NCI-H2029 treated with DMSO at 0.1 percent for 48 hours (cell line): ENCODE data around the gene CDK14.
A peak's percentile ranks its signal among the peaks of the same experiment; 100 is the strongest.

ENCODE experiments used
- DNase-seq: peaks from one replicate; lab custom pipeline; 2025; lab: John Stamatoyannopoulos, UW

CDK14 gene

GRCh38 chr7:91050677-91051076, 454.6 kb downstream of the CDK14 start:
- DNase-seq = no peak

GRCh38 chr7:91051966-91052365, 455.8 kb downstream of the CDK14 start:
- DNase-seq = no peak

- no peak for DNase-seq
Observed at GRCh38 chr7:91054374-91054773, 458.3 kb downstream of the CDK14 start.

- no peak for DNase-seq
Observed at GRCh38 chr7:91055219-91055618, 459.1 kb downstream of the CDK14 start.

- DNase-seq = no peak
Observed at GRCh38 chr7:91062713-91063112, 466.6 kb downstream of the CDK14 start.

- no peak for DNase-seq
Observed at GRCh38 chr7:91064052-91064451, 467.9 kb downstream of the CDK14 start.

DNA sequence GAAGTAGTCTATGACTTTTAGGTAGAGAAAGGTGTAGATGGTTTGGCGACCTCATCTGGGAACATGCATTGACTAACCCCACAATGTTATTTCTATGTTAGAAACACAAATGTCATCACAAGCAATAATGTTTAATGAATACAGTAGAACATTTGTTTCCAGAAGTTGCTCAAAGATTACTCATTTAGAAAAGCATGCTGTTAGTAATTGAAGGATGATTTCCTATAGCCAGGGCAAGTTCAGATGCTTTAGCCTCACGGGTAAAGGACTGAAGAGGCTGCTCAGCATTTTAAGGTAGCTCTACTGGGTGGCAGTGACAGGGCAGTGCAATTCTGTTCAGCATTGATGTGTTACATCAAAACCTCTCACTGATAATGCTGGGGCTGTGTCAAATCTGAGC, 468.8 kb downstream of the CDK14 start:
- no peak for DNase-seq

- DNase-seq = no peak
Observed at GRCh38 chr7:91066627-91067026, 470.5 kb downstream of the CDK14 start.

GRCh38 chr7:91067242-91067641, 471.1 kb downstream of the CDK14 start:
- no peak for DNase-seq

- DNase-seq = no peak
Observed at GRCh38 chr7:91068136-91068795, 472.1 kb downstream of the CDK14 start.

DNA sequence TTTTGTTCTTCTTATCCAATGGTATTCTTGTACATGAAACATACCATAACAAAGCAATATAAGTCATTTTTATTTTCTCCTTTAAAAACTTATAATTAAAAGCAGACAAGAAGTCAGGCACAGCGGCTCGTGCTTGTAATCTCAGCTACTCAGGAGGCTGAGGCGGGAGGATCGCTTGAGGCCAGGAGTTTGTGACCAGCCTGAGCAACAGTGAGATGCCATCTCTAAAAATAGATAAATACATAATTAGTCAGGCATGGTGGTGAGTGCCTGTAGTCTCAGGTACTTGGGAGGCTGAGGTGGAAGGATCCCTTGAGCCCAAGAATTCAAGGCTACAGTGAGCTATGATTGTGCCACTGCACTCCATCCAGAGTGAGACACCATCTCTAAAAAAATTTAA, 473.0 kb downstream of the CDK14 start:
- DNase-seq = no peak

DNA sequence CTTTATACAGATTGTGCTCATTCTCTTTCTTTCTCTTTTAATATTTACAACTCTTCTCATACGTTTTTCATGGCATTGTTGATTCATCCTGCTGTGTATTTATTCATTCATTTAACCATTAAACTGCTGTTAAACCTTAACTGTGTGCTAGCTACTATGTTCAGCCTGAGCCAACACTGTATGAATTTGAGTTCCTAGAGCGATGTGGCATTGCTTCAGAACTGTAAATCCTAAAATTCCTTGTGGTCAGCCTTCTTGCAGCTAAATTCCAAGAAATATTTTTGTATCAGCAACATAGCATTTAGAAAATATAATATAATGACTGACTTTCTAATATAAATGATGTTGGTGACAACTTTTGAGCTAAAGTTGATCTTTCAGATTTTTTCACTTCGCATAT, 483.4 kb downstream of the CDK14 start:
- DNase-seq = no peak

- no peak for DNase-seq
Observed at GRCh38 chr7:91080351-91080750, 484.2 kb downstream of the CDK14 start.

- no peak for DNase-seq
Observed at GRCh38 chr7:91082038-91082437, 485.9 kb downstream of the CDK14 start.

DNA sequence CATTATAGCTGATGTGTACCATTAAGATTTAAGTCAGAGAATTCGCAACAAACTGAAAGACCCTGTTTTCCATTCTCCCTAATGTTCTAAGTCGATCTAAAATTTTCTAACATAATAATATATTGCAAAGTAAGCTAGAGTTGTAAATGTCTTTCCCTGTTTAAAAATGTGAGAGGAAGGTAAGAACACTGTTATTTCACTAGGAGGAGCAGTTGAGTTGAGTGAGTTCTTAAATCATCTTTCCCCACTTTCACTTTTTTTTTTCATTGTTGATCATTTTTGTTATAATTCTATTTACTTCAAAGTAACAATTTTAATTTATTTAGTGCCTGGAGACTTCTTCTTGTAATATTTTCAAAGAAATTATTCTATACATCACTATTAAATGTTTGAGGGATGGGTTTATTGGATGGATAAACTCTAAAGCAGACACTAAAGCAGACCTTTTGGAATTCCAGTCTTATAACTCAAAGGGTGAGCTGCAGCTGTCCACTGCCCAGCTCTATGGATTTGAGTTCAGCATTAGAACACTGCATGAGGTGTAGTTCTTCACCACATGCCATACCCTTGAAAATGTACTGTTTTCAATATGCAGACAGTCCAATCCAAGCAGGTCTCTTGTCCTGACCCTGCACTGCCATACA, 486.9 kb downstream of the CDK14 start:
- DNase-seq = peak; percentile 52

- peak; percentile 21 for DNase-seq
Observed at GRCh38 chr7:91083855-91084644, 487.9 kb downstream of the CDK14 start.

- DNase-seq = no peak
Observed at GRCh38 chr7:91085175-91085574, 489.1 kb downstream of the CDK14 start.

GRCh38 chr7:91086200-91086599, 490.1 kb downstream of the CDK14 start:
- no peak for DNase-seq

GRCh38 chr7:91088156-91088555, 492.0 kb downstream of the CDK14 start:
- no peak for DNase-seq

DNA sequence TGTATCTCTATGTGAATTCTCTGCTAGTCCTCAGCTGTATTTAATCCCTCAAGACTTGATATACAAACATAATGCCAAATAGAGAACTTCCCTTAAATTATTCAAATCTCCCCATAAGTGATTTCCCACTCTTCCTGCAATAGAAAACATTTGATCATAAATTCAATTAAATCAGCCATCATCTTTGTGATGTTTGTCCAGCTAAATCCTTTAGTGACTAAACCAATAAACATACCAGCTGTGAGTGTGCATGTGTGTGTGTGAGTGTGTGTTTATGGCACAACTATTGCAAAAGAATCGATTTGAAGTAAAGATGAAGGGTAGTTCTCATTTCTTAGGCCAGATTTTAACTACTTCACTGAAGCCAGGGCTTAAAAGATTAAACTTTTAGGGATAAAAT, 492.6 kb downstream of the CDK14 start:
- DNase-seq = no peak

GRCh38 chr7:91089382-91089963, 493.4 kb downstream of the CDK14 start:
- DNase-seq = peak; percentile 17

GRCh38 chr7:91090684-91091083, 494.6 kb downstream of the CDK14 start:
- no peak for DNase-seq

- DNase-seq = no peak
Observed at GRCh38 chr7:91091631-91092030, 495.5 kb downstream of the CDK14 start.
